Islet precursor cell (in vitro differentiated cells): Measurements from ENCODE around the gene PROB1.
"Not testable (repeated sequence)": the region's sequence is repeated elsewhere in the genome, so short reads cannot be mapped to it uniquely, and the experiment has no call there.

ENCODE experiments used
- DNase-seq: peaks from one replicate; pipeline ENCODE4 v3.0.0-alpha.2; 2018

The PROB1 gene

DNA sequence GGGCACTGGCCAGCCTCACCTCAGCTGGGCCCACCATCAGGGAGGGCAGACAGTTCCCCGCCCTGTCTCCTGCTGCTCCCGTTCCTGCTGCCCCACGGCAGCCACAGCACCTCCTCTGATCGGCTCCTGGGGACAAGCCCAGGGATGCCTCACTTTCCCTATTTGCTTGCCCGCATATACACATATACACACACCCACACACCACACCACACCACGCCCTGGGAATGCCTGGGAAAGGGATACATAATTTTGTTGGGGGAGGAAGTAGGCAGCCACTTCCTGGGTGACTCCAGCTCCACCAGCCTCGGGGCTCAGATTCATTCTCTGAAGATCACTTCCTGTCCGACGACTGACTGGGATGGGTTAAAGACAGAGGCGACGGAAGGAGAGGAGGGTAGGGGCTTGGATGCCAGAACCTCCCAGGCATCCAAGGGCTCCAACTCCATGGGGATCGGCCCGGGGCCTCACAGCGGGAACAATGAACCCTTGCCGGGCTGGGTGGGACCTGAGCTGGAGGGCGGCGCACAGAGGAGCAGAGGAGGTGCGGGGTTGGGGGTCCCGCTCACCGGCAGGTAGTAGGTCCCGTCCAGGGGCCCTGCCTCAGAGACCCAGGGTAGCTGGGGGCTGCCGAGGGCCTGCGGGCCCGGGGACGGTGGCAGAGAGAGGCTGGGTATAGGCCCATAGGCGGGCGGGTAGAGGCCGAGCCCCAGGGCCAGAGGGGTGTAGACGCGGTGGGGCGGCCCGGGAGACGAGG is 3.2 kb downstream of the PROB1 start:
- no peak for DNase-seq

DNA sequence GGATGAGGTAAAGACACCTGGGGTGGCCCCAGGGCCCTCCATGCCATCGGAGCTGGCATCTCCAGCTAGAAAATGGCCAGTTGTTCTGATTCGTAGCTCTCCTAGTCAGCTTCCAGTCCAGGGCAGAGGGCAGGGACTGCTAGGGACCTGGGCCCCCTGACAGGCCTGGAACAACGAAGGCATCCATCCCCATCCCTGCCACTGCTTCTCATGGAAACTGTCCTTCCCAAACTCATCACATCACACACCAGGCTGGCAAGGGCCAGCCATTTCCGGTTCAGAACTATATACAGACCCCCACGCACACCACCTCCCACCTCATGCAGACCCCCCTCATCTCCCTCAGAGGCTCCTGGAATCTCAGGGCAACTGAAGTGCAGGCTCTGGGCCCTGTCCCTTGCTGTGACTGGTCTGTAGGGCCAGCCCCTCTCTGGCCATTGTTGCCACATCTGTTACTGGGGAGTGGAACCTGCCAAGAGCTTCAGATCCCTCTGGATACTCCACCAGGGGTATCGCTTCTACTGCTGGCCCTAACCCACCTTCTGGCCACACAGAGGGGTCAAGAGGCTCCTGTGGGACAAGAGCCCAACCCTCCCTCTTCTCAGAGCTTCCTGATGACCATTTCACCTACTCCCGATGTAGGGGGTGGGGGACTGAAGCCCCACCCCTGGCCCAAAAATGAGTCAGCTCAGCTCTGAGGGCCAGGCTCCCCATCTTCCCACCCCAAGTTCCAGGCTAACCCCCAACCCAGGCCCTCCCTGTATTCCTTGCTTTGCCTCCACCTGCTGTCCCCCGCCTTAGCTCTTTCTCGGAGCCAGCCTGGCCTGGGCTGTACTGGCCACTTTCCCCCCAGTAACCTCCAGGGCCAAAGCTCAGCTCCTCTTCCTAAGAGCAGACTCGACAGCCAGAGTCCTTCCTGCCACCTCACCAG is 4.0 kb downstream of the PROB1 start:
- DNase-seq = no peak

DNA sequence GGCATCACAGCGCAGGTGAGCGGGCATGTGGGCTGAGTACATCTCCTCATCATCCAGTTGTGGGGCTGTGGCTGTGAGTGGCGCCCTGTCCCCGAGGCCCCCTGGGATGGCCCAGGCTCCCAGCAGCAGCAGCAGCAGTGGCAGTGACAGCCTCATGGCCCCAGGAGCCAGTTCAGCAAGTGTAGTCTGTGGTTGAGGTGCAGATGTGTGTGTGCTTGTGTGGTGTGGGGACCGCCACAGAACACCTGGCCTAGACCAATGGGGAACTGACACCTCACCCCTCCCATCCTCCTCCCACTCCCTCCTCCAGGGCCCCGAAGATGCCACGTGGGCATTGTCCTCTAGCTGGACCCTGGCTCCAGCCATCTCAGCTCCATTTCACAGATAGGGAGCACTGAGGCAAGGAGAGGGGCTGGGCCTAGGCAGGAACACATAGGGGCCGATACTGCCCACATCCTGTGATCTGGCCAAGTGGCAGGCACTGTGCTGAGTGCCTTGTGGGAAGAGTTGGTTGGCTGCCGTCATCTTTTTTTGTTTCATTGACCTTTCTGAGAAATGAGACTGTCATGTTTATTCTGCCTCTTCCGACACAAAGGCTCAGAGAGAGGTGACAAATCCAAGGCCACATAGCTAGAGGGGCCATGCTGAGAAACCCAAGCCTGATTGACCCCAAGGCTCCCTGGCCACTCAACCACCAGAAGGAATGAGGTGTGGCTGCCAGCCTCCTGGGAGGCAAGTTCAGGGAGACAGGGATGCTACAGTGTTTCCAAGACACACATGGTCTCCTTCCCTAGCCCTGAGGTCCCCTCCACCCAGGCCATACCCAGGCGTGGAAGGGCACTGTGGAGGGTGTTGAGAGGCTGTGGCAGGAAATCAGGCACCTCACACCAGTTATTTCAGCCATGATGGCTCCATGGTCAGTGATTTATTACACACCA is 4.9 kb downstream of the PROB1 start, which contains the start of gene MZB1:
Gene MZB1 (minus strand): TSS at position 213 of the 938 bp plus-strand sequence. CDS start 57 bp downstream, at position 156.
- DNase-seq = no peak

DNA sequence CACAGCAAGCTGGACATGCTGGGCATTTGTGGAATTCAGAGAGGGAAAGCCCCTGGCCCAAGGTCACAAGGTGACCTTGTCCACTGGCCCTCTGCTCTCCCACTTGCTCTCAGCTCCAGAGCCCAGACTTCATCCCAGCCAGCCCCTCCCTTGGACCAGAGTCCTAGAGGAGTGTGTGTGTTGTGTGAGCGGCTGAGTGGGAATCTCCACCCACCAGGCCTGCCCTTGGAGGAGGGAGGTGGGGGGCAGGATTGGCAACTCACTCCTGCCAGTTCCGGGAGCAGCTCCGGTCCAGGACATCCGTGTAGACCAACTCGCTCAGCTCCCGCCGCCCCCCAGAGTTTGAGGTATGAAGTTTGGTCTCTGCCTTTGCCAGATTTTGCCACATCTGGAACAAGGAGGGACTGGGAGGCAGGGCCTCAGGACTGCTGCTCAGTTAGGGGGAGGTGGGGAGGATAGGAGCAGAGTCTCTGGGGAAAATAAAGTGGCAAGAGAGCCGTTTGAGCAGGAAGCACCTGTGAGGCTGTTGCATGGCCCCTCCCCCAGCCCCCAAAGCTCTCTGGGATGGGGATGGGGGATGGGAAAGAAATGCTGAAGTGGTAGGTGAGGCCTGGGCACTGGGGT is 6.6 kb downstream of the PROB1 start:
- peak; percentile 67 for DNase-seq

DNA sequence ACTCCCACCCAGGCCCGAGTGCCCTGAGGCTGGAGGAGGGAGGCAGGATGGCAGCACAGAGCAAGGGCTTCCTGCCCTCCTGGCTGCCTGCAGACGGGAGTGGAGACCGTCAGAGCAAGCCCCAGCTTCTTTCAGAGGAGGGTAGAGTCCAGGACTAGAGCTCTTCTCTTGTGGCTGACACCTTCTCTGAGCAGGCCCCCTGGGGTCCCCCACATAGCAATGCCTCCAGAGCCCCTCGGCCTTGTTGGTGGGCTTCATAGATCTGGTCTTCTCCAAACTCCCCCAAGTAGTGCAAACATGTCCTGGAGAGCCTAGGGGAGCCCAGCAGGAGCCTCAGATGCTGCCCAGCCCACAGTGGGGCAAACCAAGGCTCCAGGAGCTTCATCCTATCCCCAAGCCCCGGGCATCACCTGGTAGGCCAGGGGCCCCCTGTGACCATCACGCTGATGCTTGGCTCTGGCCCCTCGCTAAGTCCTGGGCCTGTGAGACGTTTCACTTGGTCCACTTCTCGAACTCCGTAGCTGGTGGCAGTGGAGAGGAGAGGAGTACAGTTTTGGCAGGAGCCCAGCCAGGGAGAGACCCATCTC is 7.2 kb downstream of the PROB1 start:
- no peak for DNase-seq

DNA sequence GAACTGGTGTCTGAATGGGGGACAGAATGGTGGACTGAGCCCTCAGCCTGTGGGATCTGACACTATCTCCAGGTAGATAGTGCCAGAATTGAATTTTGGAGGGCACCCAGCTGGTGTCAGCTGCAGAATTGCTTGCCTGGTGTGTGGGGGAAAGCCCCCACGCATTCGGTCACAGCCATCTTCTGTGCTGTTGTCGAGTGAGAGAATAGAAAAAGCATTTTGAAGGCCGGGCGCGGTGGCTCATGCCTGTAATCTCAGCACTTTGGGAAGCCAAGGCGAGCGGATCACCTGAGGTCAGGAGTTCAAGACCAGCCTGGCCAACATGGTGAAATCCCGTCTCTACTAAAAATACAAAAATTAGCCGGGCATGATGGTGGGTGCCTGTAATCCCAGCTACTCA is 7.9 kb downstream of the PROB1 start:
- not testable (repeated sequence) for DNase-seq

DNA sequence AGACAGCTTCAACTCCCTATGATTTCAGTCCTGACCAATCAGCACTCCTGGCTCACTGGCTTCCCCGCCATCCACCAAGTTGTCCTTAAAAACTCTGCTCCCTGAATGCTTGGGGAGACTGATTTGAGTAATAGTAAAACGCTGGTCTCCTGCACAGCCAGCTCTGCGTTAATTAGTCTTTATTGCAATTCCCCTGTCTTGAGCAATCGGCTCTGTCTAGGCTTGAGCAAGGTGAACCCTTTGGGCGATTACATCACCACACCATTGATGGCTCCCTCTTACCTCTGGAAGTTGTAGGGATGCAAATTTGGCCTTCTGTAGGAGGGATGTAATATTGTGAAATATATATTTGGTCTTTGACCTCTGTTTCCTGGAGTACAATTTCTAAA is 8.9 kb downstream of the PROB1 start:
- DNase-seq = no peak

DNA sequence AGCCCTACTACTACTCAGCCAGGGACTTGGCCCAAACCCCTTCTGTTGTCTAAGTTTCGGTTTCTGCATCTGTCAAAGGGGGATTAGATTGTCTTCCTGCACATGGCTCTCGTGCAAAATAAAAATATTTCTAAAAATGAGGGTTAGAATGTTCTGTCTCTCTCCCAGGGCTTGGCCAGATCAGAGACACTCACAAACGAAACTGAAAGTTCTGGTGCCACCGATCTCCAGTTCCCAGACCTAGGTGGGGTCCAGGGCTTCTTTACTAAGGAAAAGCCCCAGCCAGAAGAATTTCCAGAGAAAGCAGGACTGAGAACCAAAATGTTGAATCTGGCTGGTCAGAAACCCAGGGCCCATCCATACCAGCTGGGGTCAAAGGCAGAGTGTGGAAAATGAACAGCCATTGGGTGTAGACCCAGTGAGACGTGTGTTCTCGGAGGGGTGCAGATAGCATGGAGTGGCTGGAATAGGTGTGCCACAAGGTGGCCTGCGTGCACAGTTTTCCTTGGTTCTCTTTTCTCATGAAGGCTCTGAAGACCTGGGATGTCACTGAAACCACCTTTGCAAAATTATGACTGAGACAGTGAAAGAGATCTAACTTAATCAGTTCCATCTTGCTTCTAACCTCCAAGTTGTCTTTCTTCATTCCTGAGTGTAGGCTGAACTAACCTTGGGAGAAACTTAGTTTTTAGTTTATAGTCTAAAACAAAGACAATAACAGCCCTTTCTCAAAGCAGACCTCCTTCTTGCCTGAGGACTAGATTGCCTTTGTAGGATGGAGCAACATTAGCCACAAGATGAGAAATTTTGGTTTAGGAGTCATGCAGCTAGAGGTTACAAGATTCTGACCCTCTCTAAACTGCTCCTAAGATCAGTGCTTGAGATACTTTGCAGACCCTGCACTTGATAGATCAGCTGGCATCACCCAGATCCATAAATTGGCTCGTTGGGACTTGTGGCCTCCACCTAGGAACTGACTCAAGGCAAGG is 9.5 kb downstream of the PROB1 start:
- no peak for DNase-seq

DNA sequence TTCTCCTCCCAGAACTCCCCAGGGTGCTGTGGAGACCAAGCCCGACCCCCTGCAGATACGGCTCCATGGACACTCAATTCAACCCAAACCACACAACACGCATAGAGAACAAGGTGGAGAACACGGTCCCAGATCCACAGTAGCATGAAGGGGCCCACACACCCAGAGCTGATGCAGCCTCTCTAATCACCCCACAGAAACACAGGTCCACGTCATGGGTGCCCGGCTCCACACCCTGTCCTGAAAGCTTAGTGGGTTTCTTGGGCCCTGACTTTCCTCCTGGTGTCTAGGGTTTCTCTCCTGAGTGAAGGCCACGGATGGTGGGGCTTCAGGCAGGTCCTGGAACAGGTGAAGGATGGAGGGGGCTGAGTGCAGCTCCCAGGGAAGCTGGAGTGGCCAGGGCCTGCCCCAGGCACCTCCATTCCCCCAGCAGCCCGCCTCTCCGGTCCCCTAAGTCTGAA is 10.3 kb downstream of the PROB1 start:
- no peak for DNase-seq

DNA sequence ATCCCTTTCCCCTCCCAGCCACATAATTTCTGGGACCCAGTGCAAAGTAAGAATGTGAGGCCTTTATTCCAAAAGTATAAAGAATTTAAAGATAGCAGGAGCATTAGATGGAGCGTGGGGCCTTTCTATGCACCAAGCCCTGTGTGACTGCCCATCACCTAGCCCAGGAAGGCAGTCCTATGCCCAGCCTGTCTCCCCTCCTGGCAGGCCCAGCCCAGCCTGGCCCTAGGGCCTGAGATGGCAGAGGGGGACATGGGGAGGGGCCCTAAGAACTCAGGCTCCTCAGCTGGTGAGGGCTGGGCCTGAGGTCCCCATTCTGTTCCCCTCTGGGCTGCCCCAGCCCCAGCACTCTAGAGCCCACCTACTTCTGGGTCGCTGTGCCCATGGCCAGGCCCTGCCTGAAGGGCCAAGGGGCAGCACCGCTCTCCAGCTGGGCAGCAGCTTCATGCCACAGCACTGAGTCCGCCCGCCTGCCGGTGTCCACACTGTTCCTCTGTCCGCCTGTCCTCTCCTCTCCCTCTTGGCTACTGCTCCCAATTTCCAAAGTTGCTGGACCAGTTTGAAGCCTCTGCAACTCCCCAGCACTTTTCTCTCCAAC is 10.8 kb downstream of the PROB1 start:
- no peak for DNase-seq

DNA sequence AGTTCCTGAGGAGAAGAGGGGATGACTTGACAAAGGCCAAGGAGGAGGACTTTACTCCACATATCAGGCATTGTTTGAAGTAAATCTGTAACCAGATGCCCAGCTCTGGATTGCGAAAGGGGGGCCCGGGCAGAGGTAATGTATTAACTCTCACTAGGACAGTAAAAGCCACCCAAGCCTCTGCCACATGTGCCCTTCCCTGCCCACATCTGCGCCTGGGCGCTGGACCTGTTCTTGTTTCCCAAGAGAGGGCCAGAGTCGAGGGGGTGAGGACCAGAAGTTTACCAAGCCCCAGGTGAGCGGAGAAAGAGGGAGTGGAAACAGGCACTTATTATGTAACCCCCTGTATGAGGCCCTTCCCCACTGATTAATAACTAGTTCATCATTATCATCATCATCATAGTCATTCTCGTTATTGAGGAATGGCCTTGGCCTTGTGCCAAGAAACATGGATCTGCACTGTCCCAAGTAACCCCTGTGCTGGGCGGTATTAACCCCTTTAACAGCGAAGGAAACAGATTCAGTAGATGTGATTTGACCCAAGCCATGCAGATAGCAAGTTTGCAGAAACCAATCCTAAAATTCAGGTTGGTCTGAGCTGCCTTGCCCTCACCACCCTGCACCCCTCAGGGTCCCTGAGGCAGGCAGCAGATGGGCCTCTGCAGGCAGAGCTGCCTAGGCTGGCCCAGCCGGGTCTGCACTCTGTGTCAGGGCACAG is 11.5 kb downstream of the PROB1 start, which contains the start of gene SLC23A1:
Gene SLC23A1 (minus strand): TSS at position 23 of the 718 bp plus-strand sequence. CDS start 44 bp downstream, outside the sequence.
- no peak for DNase-seq

DNA sequence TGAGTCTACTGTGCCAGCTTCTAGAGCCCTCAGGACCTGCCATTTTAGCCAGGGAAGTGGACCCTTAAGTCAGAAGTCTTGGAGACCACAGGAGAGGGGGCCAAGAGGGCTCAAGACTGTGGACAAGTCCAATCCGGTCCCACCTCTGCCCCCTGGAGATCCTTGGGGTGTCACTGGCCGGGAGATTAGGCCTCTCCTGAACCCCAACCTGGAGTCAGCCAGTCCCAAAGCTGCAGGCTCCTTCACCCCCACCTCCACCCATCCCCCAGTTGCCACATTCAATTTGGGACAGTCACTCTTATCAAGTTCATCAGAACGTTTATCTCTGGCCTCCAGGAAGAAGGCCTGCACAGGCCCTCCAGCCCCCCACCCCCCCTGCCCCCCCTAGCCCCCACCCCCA is 12.1 kb downstream of the PROB1 start:
- no peak for DNase-seq

DNA sequence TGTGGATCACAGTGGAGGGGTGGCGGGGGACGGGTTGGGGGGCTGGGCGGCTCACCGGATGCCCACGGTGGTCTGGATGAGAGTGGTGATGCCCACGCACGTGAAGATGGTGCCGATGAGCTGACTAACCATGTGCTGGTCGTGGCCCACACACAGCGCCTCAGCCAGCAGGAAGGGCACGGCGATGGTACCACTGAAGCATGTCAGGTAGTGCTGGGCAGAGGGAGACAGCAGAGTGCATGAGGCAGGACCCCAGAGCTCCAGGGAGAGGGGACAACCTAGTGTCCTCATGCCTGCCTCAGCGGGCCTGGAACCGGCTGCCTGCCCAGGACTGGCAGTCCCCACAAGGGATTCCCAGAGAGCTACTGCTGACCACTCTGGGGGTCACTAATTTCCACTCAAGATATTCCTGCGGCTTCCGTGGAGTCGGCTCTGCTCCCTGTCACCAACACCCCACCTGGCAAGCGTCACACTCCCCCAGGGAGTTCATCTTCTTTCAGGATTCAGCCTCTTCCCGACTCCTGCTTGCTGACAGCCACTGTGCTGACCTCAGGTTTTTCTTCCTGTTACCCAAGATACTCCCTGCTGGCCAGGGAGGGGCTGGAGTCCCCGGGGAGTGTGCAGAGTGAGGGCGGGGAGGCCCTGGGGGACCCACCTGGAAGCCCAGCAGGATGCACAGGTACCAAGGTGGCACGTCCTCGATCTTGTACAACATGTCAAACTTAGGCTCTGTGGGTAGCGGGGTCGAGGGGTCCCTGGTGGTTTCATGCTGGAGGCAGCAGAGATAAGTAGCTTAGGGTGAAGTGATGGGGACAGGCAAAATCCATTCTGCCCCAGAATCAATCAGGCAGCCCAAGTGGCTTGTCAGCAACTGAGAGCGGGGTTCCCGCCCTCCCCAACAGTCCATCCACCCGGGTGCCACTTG is 12.8 kb downstream of the PROB1 start:
- no peak for DNase-seq

DNA sequence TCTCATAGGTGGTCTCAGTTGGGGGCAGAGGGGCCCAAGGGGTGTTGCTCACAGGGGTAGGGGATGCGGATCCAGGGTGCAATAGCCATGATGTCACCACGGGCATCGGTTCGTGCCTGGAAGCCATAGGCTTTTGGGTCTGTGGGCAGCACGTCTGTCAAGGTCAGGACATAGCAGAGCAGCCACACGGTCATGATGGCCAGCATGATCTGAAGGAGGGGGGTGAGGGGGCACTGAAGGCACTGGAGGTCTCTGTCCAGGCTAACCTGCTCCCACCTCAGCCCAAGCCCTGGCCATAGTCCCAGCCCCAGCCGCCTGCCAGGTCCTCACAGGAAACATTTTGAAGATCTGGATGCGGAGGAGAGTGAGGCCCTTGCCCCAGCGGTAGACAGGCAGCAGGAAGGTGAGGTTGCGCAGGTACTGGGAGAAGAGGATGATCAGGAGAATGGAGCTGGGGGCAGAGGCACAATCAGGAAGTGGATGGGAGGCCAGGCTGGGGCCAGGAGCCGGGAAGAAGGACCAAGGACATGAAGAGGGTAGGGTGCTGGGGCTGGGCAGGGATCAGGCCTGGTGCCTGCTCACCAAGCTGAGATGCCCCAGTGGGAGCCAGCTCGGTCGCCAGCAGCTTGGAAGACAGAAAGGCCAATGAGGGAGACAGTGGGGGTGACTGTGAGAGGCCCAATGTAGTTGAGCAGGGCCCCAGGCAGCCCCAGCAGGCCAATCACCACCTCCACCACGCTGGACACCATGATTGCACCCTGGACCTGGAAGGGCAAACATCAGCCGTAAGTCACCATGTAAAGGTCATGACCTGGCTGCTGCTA is 15.1 kb downstream of the PROB1 start:
- DNase-seq = no peak

DNA sequence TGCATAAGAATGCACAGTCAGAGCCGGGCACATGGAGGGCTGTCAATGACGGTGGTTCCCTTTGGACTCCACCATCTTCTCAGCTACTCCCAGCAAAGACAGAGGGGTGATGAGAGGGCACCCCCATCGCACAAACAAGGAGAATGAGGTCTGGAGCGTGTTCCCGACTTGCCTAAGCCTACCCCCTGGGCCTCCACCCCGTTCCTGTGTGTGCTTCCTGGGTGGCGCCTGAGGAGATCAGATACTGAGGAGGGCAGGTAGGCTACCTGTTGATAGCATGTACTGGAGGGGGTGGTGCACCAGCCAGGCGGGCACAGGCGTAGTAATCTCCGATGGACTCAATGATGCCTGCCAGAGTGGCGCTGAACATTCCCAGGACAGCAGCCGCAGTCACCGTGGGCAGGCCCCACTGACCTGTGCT is 16.0 kb downstream of the PROB1 start:
- DNase-seq = no peak

DNA sequence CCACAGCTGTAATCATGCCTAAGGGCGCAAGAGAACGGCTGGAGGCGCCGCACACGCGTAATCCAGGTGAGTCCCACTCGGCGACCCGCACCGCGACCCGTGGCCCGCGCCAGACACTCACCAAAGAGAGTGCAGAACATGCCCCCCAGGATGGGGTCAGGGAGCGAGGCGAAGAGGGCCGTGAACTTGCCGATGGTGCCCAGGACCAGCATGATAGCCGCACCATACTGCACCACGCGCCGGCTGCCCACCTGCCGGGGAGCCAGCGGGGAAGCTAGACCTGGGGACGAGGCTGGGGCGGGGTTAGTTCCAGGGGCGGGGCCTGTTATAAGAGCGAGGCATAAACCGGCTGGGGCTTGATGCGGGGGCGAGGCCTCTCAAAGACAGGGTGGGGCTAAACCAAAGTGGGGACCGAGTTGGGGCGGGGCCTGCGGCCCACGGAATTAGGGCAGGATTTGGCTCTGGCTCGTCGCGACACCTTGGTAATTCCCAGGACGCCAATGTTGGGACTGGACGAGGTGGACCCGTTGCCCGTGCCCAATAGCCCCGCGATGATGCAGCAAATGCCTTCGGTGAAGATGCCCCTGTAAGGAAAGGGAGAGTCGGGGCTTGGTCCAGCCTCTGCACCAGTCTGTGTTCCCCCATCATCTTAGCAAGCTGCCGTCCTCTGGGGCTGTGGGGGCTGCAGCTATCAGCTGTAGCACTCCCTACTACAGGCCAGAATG is 16.6 kb downstream of the PROB1 start:
- peak; percentile 37 for DNase-seq
